Right lobe of liver (tissue), 4 donors: ENCODE data around the gene FOSB.

Experiments used
- CTCF ChIP-seq, 4 donors: fragments of 200-600 bp in 3 of 4; fragments of 450-650 bp in 1 of 4; IDR thresholded peaks; one replicate each; pipeline versions ENCODE4 v1.5.1 to v1.8.0; 2016 to 2022; ENCODE audit warnings: antibody characterized with exemption in 4 of 4, mild to moderate bottlenecking in 2 of 4
- POLR2A ChIP-seq: fragments of 450-650 bp; IDR thresholded peaks from one replicate; pipeline ENCODE4 v1.6.1; 2017; ENCODE audit warnings: antibody characterized with exemption, mild to moderate bottlenecking
- donor health status: DM: no; HTN: no; CAD: no.
- donor health status: DM: no; HTN: no; CAD: no.
- donor health status: DM: no; HTN: yes; CAD: no.

- TF ChIP-seq POLR2A (no peak), CTCF (IDR thresholded peaks at IDR 0.05) (no peak)
Measured at GRCh38 chr19:45518469-45518826, 50.7 kb downstream of the FOSB start.
